ENCODE measurements around the gene NDUFA12.
A peak's percentile ranks its signal among the peaks of the same experiment; 100 is the strongest.

Gene NDUFA12

GRCh38 chr12:95003213-95003920, at the start of gene NDUFA12:
Gene NDUFA12 (minus strand): TSS chr12:95003697. CDS start chr12:95003680, 17 bp downstream.
- peak within 1 kb of the TSS; percentile 65 to 98 (median 76) for H3K9ac ChIP-seq (ENCODE audit: low read length in 5 of 5)
- H3K27me3 ChIP-seq (ENCODE audit: control insufficient read depth in 5 of 5, insufficient read depth in 4 of 5, low read length in 5 of 5): peaks cover 0 to 2% (median 0%) of the 10 kb centered on the region in 5 donors
- H3K4me3 ChIP-seq (ENCODE audit: low read depth in 1 of 5, low read length in 5 of 5): peak within 1 kb of the TSS; percentile 72 to 99 (median 89)
- H3K36me3 ChIP-seq (ENCODE audit: control insufficient read depth in 5 of 5, insufficient read depth in 5 of 5, low read length in 5 of 5): peaks cover 0 to 5% (median 3%) of the 10 kb centered on the region in 5 donors
- peak within 1 kb of the TSS; percentile 75 for H3K27ac ChIP-seq (ENCODE audit: low read depth, low read length)
- peaks cover 7 to 18% (median 14%) of the 10 kb centered on the region in 5 donors for H3K4me1 ChIP-seq (ENCODE audit: control insufficient read depth in 5 of 5, insufficient read depth in 5 of 5, low read length in 5 of 5)
- H3K9me3 ChIP-seq (ENCODE audit: control insufficient read depth in 5 of 5, low read length in 5 of 5): peaks cover 0 to 10% (median 7%) of the 10 kb centered on the region in 5 donors

- Histone ChIP-seq H3K27ac (ENCODE audit: low read depth, low read length) (no peak overlapping the region), H3K36me3 (ENCODE audit: control insufficient read depth in 5 of 5, insufficient read depth in 5 of 5, low read length in 5 of 5) (peaks cover 23 to 67% (median 48%) of the 10 kb centered on the region in 5 donors), H3K9me3 (ENCODE audit: control insufficient read depth in 5 of 5, low read length in 5 of 5) (no peaks in the 10 kb centered on the region), H3K27me3 (ENCODE audit: control insufficient read depth in 5 of 5, insufficient read depth in 4 of 5, low read length in 5 of 5) (no peaks in the 10 kb centered on the region), H3K4me1 (ENCODE audit: control insufficient read depth in 5 of 5, insufficient read depth in 5 of 5, low read length in 5 of 5) (no peaks in the 10 kb centered on the region), H3K4me3 (ENCODE audit: low read depth in 1 of 5, low read length in 5 of 5) (no peak overlapping the region), H3K9ac (ENCODE audit: low read length in 5 of 5) (no peak overlapping the region)
These were observed 47.7 kb upstream of the NDUFA12 start for GRCh38 chr12:95051241-95051640.

- H3K4me3 ChIP-seq (ENCODE audit: low read depth in 1 of 5, low read length in 5 of 5): no peak overlapping the region
- no peaks in the 10 kb centered on the region for H3K9me3 ChIP-seq (ENCODE audit: control insufficient read depth in 5 of 5, low read length in 5 of 5)
- H3K36me3 ChIP-seq (ENCODE audit: control insufficient read depth in 5 of 5, insufficient read depth in 5 of 5, low read length in 5 of 5): peaks cover 32 to 54% (median 42%) of the 10 kb centered on the region in 5 donors
These were observed 34.4 kb upstream of the NDUFA12 start for GRCh38 chr12:95037906-95038305.

GRCh38 chr12:95034750-95035149, 31.3 kb upstream of the NDUFA12 start:
- H3K9ac ChIP-seq (ENCODE audit: low read length in 5 of 5): no peak overlapping the region
- H3K4me3 ChIP-seq (ENCODE audit: low read depth in 1 of 5, low read length in 5 of 5): no peak overlapping the region
- no peak overlapping the region for H3K27ac ChIP-seq (ENCODE audit: low read depth, low read length)
- H3K36me3 ChIP-seq (ENCODE audit: control insufficient read depth in 5 of 5, insufficient read depth in 5 of 5, low read length in 5 of 5): peaks cover 35 to 57% (median 46%) of the 10 kb centered on the region in 5 donors
- no peaks in the 10 kb centered on the region for H3K27me3 ChIP-seq (ENCODE audit: control insufficient read depth in 5 of 5, insufficient read depth in 4 of 5, low read length in 5 of 5)
- no peaks in the 10 kb centered on the region for H3K4me1 ChIP-seq (ENCODE audit: control insufficient read depth in 5 of 5, insufficient read depth in 5 of 5, low read length in 5 of 5)
- no peaks in the 10 kb centered on the region for H3K9me3 ChIP-seq (ENCODE audit: control insufficient read depth in 5 of 5, low read length in 5 of 5)

More at GRCh38 chr12:95037906-95038305, 34.4 kb upstream of the NDUFA12 start:
- Histone ChIP-seq H3K27me3 (ENCODE audit: control insufficient read depth in 5 of 5, insufficient read depth in 4 of 5, low read length in 5 of 5) (no peaks in the 10 kb centered on the region), H3K9ac (ENCODE audit: low read length in 5 of 5) (no peak overlapping the region), H3K4me1 (ENCODE audit: control insufficient read depth in 5 of 5, insufficient read depth in 5 of 5, low read length in 5 of 5) (no peaks in the 10 kb centered on the region), H3K27ac (ENCODE audit: low read depth, low read length) (no peak overlapping the region)

GRCh38 chr12:95022477-95022876, 19.0 kb upstream of the NDUFA12 start:
- H3K27ac ChIP-seq (ENCODE audit: low read depth, low read length): no peak overlapping the region
- H3K9me3 ChIP-seq (ENCODE audit: control insufficient read depth in 5 of 5, low read length in 5 of 5): no peaks in the 10 kb centered on the region
- H3K4me3 ChIP-seq (ENCODE audit: low read depth in 1 of 5, low read length in 5 of 5): no peak overlapping the region
- H3K27me3 ChIP-seq (ENCODE audit: control insufficient read depth in 5 of 5, insufficient read depth in 4 of 5, low read length in 5 of 5): no peaks in the 10 kb centered on the region
- H3K4me1 ChIP-seq (ENCODE audit: control insufficient read depth in 5 of 5, insufficient read depth in 5 of 5, low read length in 5 of 5): no peaks in the 10 kb centered on the region
- peaks cover 21 to 34% (median 23%) of the 10 kb centered on the region in 5 donors for H3K36me3 ChIP-seq (ENCODE audit: control insufficient read depth in 5 of 5, insufficient read depth in 5 of 5, low read length in 5 of 5)
- no peak overlapping the region for H3K9ac ChIP-seq (ENCODE audit: low read length in 5 of 5)

- peaks cover 0 to 2% (median 0%) of the 10 kb centered on the region in 5 donors for H3K9me3 ChIP-seq (ENCODE audit: control insufficient read depth in 5 of 5, low read length in 5 of 5)
- no peaks in the 10 kb centered on the region for H3K4me1 ChIP-seq (ENCODE audit: control insufficient read depth in 5 of 5, insufficient read depth in 5 of 5, low read length in 5 of 5)
- H3K4me3 ChIP-seq (ENCODE audit: low read depth in 1 of 5, low read length in 5 of 5): no peak overlapping the region
- H3K27ac ChIP-seq (ENCODE audit: low read depth, low read length): no peak overlapping the region
- H3K9ac ChIP-seq (ENCODE audit: low read length in 5 of 5): no peak overlapping the region
- H3K36me3 ChIP-seq (ENCODE audit: control insufficient read depth in 5 of 5, insufficient read depth in 5 of 5, low read length in 5 of 5): peaks cover 4 to 10% (median 9%) of the 10 kb centered on the region in 5 donors
- no peaks in the 10 kb centered on the region for H3K27me3 ChIP-seq (ENCODE audit: control insufficient read depth in 5 of 5, insufficient read depth in 4 of 5, low read length in 5 of 5)
These were observed 14.0 kb upstream of the NDUFA12 start for GRCh38 chr12:95017482-95017881.

GRCh38 chr12:95016120-95016519, 12.6 kb upstream of the NDUFA12 start:
- no peaks in the 10 kb centered on the region for H3K4me1 ChIP-seq (ENCODE audit: control insufficient read depth in 5 of 5, insufficient read depth in 5 of 5, low read length in 5 of 5)
- no peaks in the 10 kb centered on the region for H3K27me3 ChIP-seq (ENCODE audit: control insufficient read depth in 5 of 5, insufficient read depth in 4 of 5, low read length in 5 of 5)
- H3K9me3 ChIP-seq (ENCODE audit: control insufficient read depth in 5 of 5, low read length in 5 of 5): peaks cover 0 to 2% (median 0%) of the 10 kb centered on the region in 5 donors
- H3K4me3 ChIP-seq (ENCODE audit: low read depth in 1 of 5, low read length in 5 of 5): no peak overlapping the region
- H3K36me3 ChIP-seq (ENCODE audit: control insufficient read depth in 5 of 5, insufficient read depth in 5 of 5, low read length in 5 of 5): peaks cover 0 to 6% (median 2%) of the 10 kb centered on the region in 5 donors
- no peak overlapping the region for H3K9ac ChIP-seq (ENCODE audit: low read length in 5 of 5)
- H3K27ac ChIP-seq (ENCODE audit: low read depth, low read length): no peak overlapping the region

- Histone ChIP-seq H3K4me1 (ENCODE audit: control insufficient read depth in 5 of 5, insufficient read depth in 5 of 5, low read length in 5 of 5) (no peaks in the 10 kb centered on the region), H3K9me3 (ENCODE audit: control insufficient read depth in 5 of 5, low read length in 5 of 5) (peaks cover 0 to 2% (median 0%) of the 10 kb centered on the region in 5 donors), H3K27ac (ENCODE audit: low read depth, low read length) (no peak overlapping the region), H3K9ac (ENCODE audit: low read length in 5 of 5) (no peak overlapping the region), H3K27me3 (ENCODE audit: control insufficient read depth in 5 of 5, insufficient read depth in 4 of 5, low read length in 5 of 5) (no peaks in the 10 kb centered on the region), H3K4me3 (ENCODE audit: low read depth in 1 of 5, low read length in 5 of 5) (no peak overlapping the region), H3K36me3 (ENCODE audit: control insufficient read depth in 5 of 5, insufficient read depth in 5 of 5, low read length in 5 of 5) (peaks cover 0 to 2% (median 2%) of the 10 kb centered on the region in 5 donors)
These were observed 11.1 kb upstream of the NDUFA12 start for GRCh38 chr12:95014554-95014953.

GRCh38 chr12:95006206-95006605, 2.7 kb upstream of the NDUFA12 start:
- H3K9me3 ChIP-seq (ENCODE audit: control insufficient read depth in 5 of 5, low read length in 5 of 5): peaks cover 0 to 10% (median 10%) of the 10 kb centered on the region in 5 donors
- H3K9ac ChIP-seq (ENCODE audit: low read length in 5 of 5): no peak overlapping the region
- H3K27me3 ChIP-seq (ENCODE audit: control insufficient read depth in 5 of 5, insufficient read depth in 4 of 5, low read length in 5 of 5): peaks cover 0 to 2% (median 0%) of the 10 kb centered on the region in 5 donors
- H3K4me1 ChIP-seq (ENCODE audit: control insufficient read depth in 5 of 5, insufficient read depth in 5 of 5, low read length in 5 of 5): peaks cover 7 to 16% (median 13%) of the 10 kb centered on the region in 5 donors
- H3K4me3 ChIP-seq (ENCODE audit: low read depth in 1 of 5, low read length in 5 of 5): no peak overlapping the region
- H3K27ac ChIP-seq (ENCODE audit: low read depth, low read length): no peak overlapping the region
- peaks cover 0 to under 1% (median 0%) of the 10 kb centered on the region in 5 donors for H3K36me3 ChIP-seq (ENCODE audit: control insufficient read depth in 5 of 5, insufficient read depth in 5 of 5, low read length in 5 of 5)

- H3K27me3 ChIP-seq (ENCODE audit: control insufficient read depth in 5 of 5, insufficient read depth in 4 of 5, low read length in 5 of 5): peaks cover 0 to 2% (median 0%) of the 10 kb centered on the region in 5 donors
These were observed 1.1 kb upstream of the NDUFA12 start for GRCh38 chr12:95004610-95005009.

More at GRCh38 chr12:95004610-95005009, 1.1 kb upstream of the NDUFA12 start:
- no peak overlapping the region for H3K9ac ChIP-seq (ENCODE audit: low read length in 5 of 5)
- no peak overlapping the region for H3K4me3 ChIP-seq (ENCODE audit: low read depth in 1 of 5, low read length in 5 of 5)
- H3K4me1 ChIP-seq (ENCODE audit: control insufficient read depth in 5 of 5, insufficient read depth in 5 of 5, low read length in 5 of 5): peaks cover 7 to 18% (median 13%) of the 10 kb centered on the region in 5 donors
- peaks cover 0 to 10% (median 10%) of the 10 kb centered on the region in 5 donors for H3K9me3 ChIP-seq (ENCODE audit: control insufficient read depth in 5 of 5, low read length in 5 of 5)
- H3K36me3 ChIP-seq (ENCODE audit: control insufficient read depth in 5 of 5, insufficient read depth in 5 of 5, low read length in 5 of 5): peaks cover 0 to 5% (median 3%) of the 10 kb centered on the region in 5 donors
- H3K27ac ChIP-seq (ENCODE audit: low read depth, low read length): no peak overlapping the region

All from subcutaneous abdominal adipose tissue (tissue), 5 donors.